HepG2 (cell line): Measurements from ENCODE around the gene MIER2. TPM values are rescaled to one million over a fixed set of nuclear protein-coding genes. Genes with fewer than 3 reads are reported as not detected.

Experiments used
- ATAC-seq: fragments of 200-7000 bp; cut with Tn5 transposase; 3 replicates; pipeline ENCODE4 v1.9.1; 2020; ENCODE audit warnings: mild to moderate bottlenecking, moderate library complexity
- BruUV-seq: library from RNA; stranded (reverse); fragments of 400-500 nt; replicated peaks from 2 replicates; lab custom pipeline; 2021; lab: Mats Ljungman, UMichigan
- CTCF ChIA-PET: fragments of 300-600 bp; formaldehyde crosslinking; extraction: SDS; loops from one replicate; lab custom pipeline; 2021; ENCODE audit warnings: low total read pairs, inconsistent platforms, low intra/inter-chr PET ratio; lab: Yijun Ruan, JAX
- POLR2A ChIA-PET: fragments of 350-600 bp; sonication (Branson Sonifier 250); formaldehyde crosslinking; loops from one replicate; lab custom pipeline; 2020; ENCODE audit warnings: antibody characterized with exemption, inconsistent platforms; lab: Yijun Ruan, JAX
- DNase-seq: peaks from one replicate; pipeline ENCODE4 v3.0.0-alpha.2; 2015; ENCODE audit warnings: low spot score
- FAIRE-seq: peaks from 3 replicates; lab custom pipeline; 2011; peaks lifted over from hg19 to GRCh38; lab: Jason Lieb, UNC
- H2AFZ ChIP-seq: one replicate; pipeline ENCODE4 v1.6.1; 2011; ENCODE audit warnings: low read length, inconsistent platforms
- H3K27ac ChIP-seq: fragments of 300-600 bp; 3 replicates; pipeline ENCODE4 v1.8.0; 2011; ENCODE audit warnings: mixed run types, mild to moderate bottlenecking, mixed read lengths, low read length, inconsistent platforms; ENCODE audit not compliant: insufficient read depth; ENCODE audit errors: extremely low read length
- H3K27me3 ChIP-seq, 2 experiments: fragments of 200-600 bp in 1 of 2; 2 replicates in 1 of 2; 3 replicates in 1 of 2; pipeline versions ENCODE4 v1.6.0 to v1.8.0; 2011; ENCODE audit warnings: low read length in 2 of 2, mild to moderate bottlenecking in 2 of 2, moderate library complexity in 2 of 2, inconsistent platforms in 1 of 2; ENCODE audit not compliant: insufficient read depth in 2 of 2, control insufficient read depth in 1 of 2
- H3K36me3 ChIP-seq, 2 experiments: fragments of 200-600 bp in 1 of 2; replicated peaks in 1 of 2; 2 replicates in 1 of 2; 3 replicates in 1 of 2; pipeline versions ENCODE4 v1.5.1 to v1.8.0; 2011; ENCODE audit warnings: low read length in 2 of 2, inconsistent platforms in 1 of 2; ENCODE audit not compliant: insufficient read depth in 2 of 2, control insufficient read depth in 1 of 2
- H3K4me1 ChIP-seq: 2 replicates; pipeline ENCODE4 v1.5.1; 2012; ENCODE audit warnings: low read length, inconsistent platforms; ENCODE audit not compliant: insufficient read depth
- H3K4me2 ChIP-seq: 2 replicates; pipeline ENCODE4 v1.6.0; 2011; ENCODE audit warnings: low read depth, low read length, inconsistent platforms
- H3K4me3 ChIP-seq, 3 experiments: fragments of 200-600 bp in 1 of 3; sonication (generic), shearing (Covaris generic) in 1 of 3; replicated peaks in 1 of 3; 2 replicates each; pipeline ENCODE4 v1.5.1; 2011 to 2016; ENCODE audit warnings: low read length in 3 of 3, inconsistent platforms in 2 of 3, low read depth in 2 of 3, mild to moderate bottlenecking in 2 of 3, control low read depth in 1 of 3, mixed read lengths in 1 of 3; ENCODE audit not compliant: insufficient read depth in 1 of 3
- H3K79me2 ChIP-seq: one replicate; pipeline ENCODE4 v1.6.1; 2011; ENCODE audit warnings: low read length, inconsistent platforms; ENCODE audit not compliant: insufficient read depth
- H3K9ac ChIP-seq: 2 replicates; pipeline ENCODE4 v1.6.0; 2011; ENCODE audit warnings: mild to moderate bottlenecking, low read depth, low read length, inconsistent platforms; ENCODE audit not compliant: insufficient read depth
- H3K9me3 ChIP-seq: 2 replicates; pipeline ENCODE4 v1.5.1; 2012; ENCODE audit warnings: mild to moderate bottlenecking, low read length
- H4K20me1 ChIP-seq: 2 replicates; pipeline ENCODE4 v1.6.0; 2011; ENCODE audit warnings: inconsistent platforms, mild to moderate bottlenecking, low read length, moderate library complexity; ENCODE audit not compliant: insufficient read depth
- ARID5B ChIP-seq: IDR thresholded peaks from 2 replicates; pipeline ENCODE4 v1.4.0; 2020; ENCODE audit warnings: mild to moderate bottlenecking, missing genetic modification reagents
- CC2D1A ChIP-seq: sonication (generic); formaldehyde crosslinking; IDR thresholded peaks from 2 replicates; pipeline ENCODE4 v1.8.1; 2023; ENCODE audit warnings: mild to moderate bottlenecking, missing genetic modification reagents
- FOXK1 ChIP-seq: sonication (generic); formaldehyde crosslinking; IDR thresholded peaks from 2 replicates; pipeline ENCODE4 v1.4.0; 2020; ENCODE audit warnings: low read depth, missing genetic modification reagents, borderline replicate concordance
- GTF3A ChIP-seq: sonication (generic); formaldehyde crosslinking; conservative IDR thresholded peaks from 2 replicates; pipeline ENCODE4 v1.4.0; 2020; ENCODE audit warnings: mild to moderate bottlenecking, missing genetic modification reagents
- MIER2 ChIP-seq: IDR thresholded peaks from 2 replicates; pipeline ENCODE4 v1.6.1; 2016; ENCODE audit warnings: missing biosample characterization, missing genetic modification reagents
- SSRP1 ChIP-seq: IDR thresholded peaks from 2 replicates; pipeline ENCODE4 v1.6.1; 2016; ENCODE audit warnings: control low read depth
- ZBTB10 ChIP-seq: sonication (generic); formaldehyde crosslinking; IDR thresholded peaks from 2 replicates; pipeline ENCODE4 v1.4.0; 2020; ENCODE audit warnings: missing genetic modification reagents, borderline replicate concordance
- ZBTB37 ChIP-seq: sonication (generic); formaldehyde crosslinking; IDR thresholded peaks from 2 replicates; pipeline ENCODE4 v1.4.0; 2020; ENCODE audit warnings: mild to moderate bottlenecking, missing genetic modification reagents
- ZNF34 ChIP-seq: sonication (generic); formaldehyde crosslinking; IDR thresholded peaks from 2 replicates; pipeline ENCODE4 v1.4.0; 2020; ENCODE audit warnings: mild to moderate bottlenecking, missing genetic modification reagents, borderline replicate concordance
- ZNF558 ChIP-seq: sonication (generic); formaldehyde crosslinking; IDR thresholded peaks from 2 replicates; pipeline ENCODE4 v1.9.0; 2022; ENCODE audit warnings: mild to moderate bottlenecking, missing genetic modification reagents, borderline replicate concordance
- ZNF678 ChIP-seq: sonication (generic); formaldehyde crosslinking; IDR thresholded peaks from 2 replicates; pipeline ENCODE4 v1.4.0; 2020; ENCODE audit warnings: mild to moderate bottlenecking, missing genetic modification reagents
- ZNF775 ChIP-seq: sonication (generic); formaldehyde crosslinking; IDR thresholded peaks from 2 replicates; pipeline ENCODE4 v1.4.0; 2020; ENCODE audit warnings: missing genetic modification reagents, mild to moderate bottlenecking, moderate library complexity, borderline replicate concordance
- ZSCAN9 ChIP-seq: IDR thresholded peaks from 2 replicates; pipeline ENCODE4 v1.6.1; 2016; ENCODE audit warnings: borderline replicate concordance
- WGBS: methylation state at CpG from one replicate; pipeline ENCODE4 v1.1.6; 2017; ENCODE audit warnings: low lambda C conversion rate; 5-methylcytosine and 5-hydroxymethylcytosine counted together
- in situ Hi-C: cut with HindIII; loops from 2 replicates; pipeline ENCODE4 v1.10.0; 2017; ENCODE audit warnings: low pct_unique_long_range_greater_than_20kb; ENCODE audit not compliant: extremely low pct_ligation_motif_present
- intact Hi-C: fragments of 100-400 bp; cut with micrococcal nuclease; formaldehyde crosslinking; loops from one replicate; pipeline ENCODE4 v1.10.0; 2022; ENCODE audit not compliant: unreplicated experiment
- polyA plus RNA-seq, 8 experiments: library from polyadenylated mRNA; depleted of rRNA in 3 of 8; stranded (reverse) in 7 of 8; unstranded in 1 of 8; fragments of >200 nt; fragmentation: Illumina TruSeq in 4 of 8; extraction: Trizol in 4 of 8; gene quantifications; 2 replicates each; pipeline versions ENCODE4 v1.2.1 to v1.2.3, GENCODE V29; 2011 to 2016; ENCODE audit warnings: low read depth in 4 of 8, missing spikeins in 1 of 8, mixed read lengths in 1 of 8; ENCODE audit not compliant: insufficient read depth in 1 of 8
- total RNA-seq, 5 experiments: library from RNA; depleted of rRNA; stranded (reverse); fragments of >200 nt; fragmentation: Illumina TruSeq; extraction: Trizol; gene quantifications; 2 replicates each; pipeline ENCODE4 v1.2.3, GENCODE V29; 2016; ENCODE audit warnings: low read depth in 1 of 5

MIER2 gene
- total and polyA plus RNA-seq, 2 of the 13 experiments (the other 11 are each of a cell fraction or from before 2014, with no cell fraction given) = 9.6 to 25.7 TPM

- Histone ChIP-seq H3K27ac (no peak overlapping the region), H3K36me3 (no peaks in the 10 kb centered on the region), H3K4me2 (no peak overlapping the region), H3K27me3 (peaks cover 4 to 34% of the 10 kb centered on the region in 2 experiments; a peak in 4 of 5 replicates), H3K9ac (no peak overlapping the region), H3K9me3 (no peaks in the 10 kb centered on the region), H3K79me2 (no peaks in the 10 kb centered on the region), H3K4me3 (no peak overlapping the region), H2AFZ (no peak overlapping the region), H4K20me1 (no peaks in the 10 kb centered on the region), H3K4me1 (no peaks in the 10 kb centered on the region)
- intact Hi-C loops (no loop called here), in situ Hi-C loops (no loop called here)
- ATAC-seq (no peak), DNase-seq (no peak), FAIRE-seq (no peak)
- no TSS peak for BruUV-seq
- POLR2A ChIA-PET = no interaction called here
- WGBS = 32% methylated on average over 21 of the region's 21 CpGs
- CTCF ChIA-PET = no interaction called here
- TF ChIP-seq ZNF34 (CRISPR knock-in tag) (no peak), ZNF678 (no peak), CC2D1A (CRISPR knock-in tag) (no peak), ARID5B (CRISPR knock-in tag) (0 out of 2 replicates have a peak, but pooled peaks have one; percentile 22), ZSCAN9 (CRISPR knock-in tag) (0 out of 2 replicates have a peak, but pooled peaks have one; percentile 42), ZBTB10 (no peak), ZNF775 (no peak), FOXK1 (CRISPR knock-in tag) (peak; percentile 23; the same call in 1 of the 2 replicates), GTF3A (no peak), SSRP1 (CRISPR knock-in tag) (no peak), ZBTB37 (CRISPR knock-in tag) (no peak), ZNF558 (no peak), MIER2 (CRISPR knock-in tag) (peak; percentile 96)
These were observed 66.9 kb downstream of the MIER2 start for GRCh38 chr19:277581-278165.
